Upper lobe of left lung (tissue), 6 donors: Measurements from ENCODE around the gene TMEFF1. TPM values are rescaled to one million over a fixed set of nuclear protein-coding genes. Genes with fewer than 3 reads are reported as not detected.

Experiments
- ATAC-seq, 2 donors: fragments of 200-7000 bp; cut with Tn5 transposase; one replicate each; pipeline ENCODE4 v1.9.1; 2022; ENCODE audit warnings: mild to moderate bottlenecking in 2 of 2, moderate library complexity in 2 of 2; ENCODE audit not compliant: low FRiP score in 2 of 2
- DNase-seq, 2 donors: peaks; one replicate each; pipeline ENCODE4 v3.0.0-alpha.2; 2019 to 2020
- H3K27ac ChIP-seq, 4 donors: fragments of 200-600 bp; sonication (generic); one replicate each; pipeline ENCODE4 v1.5.1; 2016 to 2019
- H3K27me3 ChIP-seq, 4 donors: fragments of 200-600 bp; sonication (generic); one replicate each; pipeline ENCODE4 v1.5.1; 2017 to 2019
- H3K36me3 ChIP-seq, 4 donors: fragments of 200-600 bp; sonication (generic); one replicate each; pipeline ENCODE4 v1.5.1; 2016 to 2019
- H3K4me1 ChIP-seq, 4 donors: fragments of 200-600 bp; sonication (generic); one replicate each; pipeline ENCODE4 v1.5.1; 2018 to 2019
- H3K4me3 ChIP-seq, 4 donors: fragments of 200-600 bp; sonication (generic); one replicate each; pipeline ENCODE4 v1.5.1; 2017 to 2019; ENCODE audit warnings: mild to moderate bottlenecking in 2 of 4, moderate library complexity in 1 of 4
- H3K9me3 ChIP-seq, 4 donors: fragments of 200-600 bp; sonication (generic); one replicate each; pipeline ENCODE4 v1.5.1; 2018 to 2019
- EP300 ChIP-seq, 4 donors: sonication (generic); formaldehyde crosslinking; IDR thresholded peaks; one replicate each; pipeline ENCODE4 v1.5.1; 2017; ENCODE audit warnings: antibody characterized with exemption in 4 of 4, control low read depth in 2 of 4
- POLR2A ChIP-seq, 4 donors: fragments of 450-650 bp; IDR thresholded peaks; one replicate each; pipeline ENCODE4 v1.5.1; 2016 to 2017; ENCODE audit warnings: antibody characterized with exemption in 4 of 4, mild to moderate bottlenecking in 2 of 4
- POLR2AphosphoS5 ChIP-seq, 2 donors: sonication (generic); formaldehyde crosslinking; IDR thresholded peaks; one replicate each; pipeline ENCODE4 v1.5.1; 2017; ENCODE audit warnings: antibody characterized with exemption in 2 of 2
- WGBS, 2 donors: methylation state at CpG; one replicate each; pipeline ENCODE4 v1.1.5; 2017 to 2018; 5-methylcytosine and 5-hydroxymethylcytosine counted together
- total RNA-seq, 6 donors: library from RNA; depleted of rRNA in 4 of 6; stranded (reverse); fragments of >200 nt in 4 of 6; gene quantifications; one replicate each; pipeline versions ENCODE4 v1.1.0 to v1.2.1, GENCODE V29; 2016 to 2021
- TF ChIP-seq, protein P1 (sequence below), 6 experiments: fragments of 450-650 bp in 4 of 6; fragments of 200-600 bp in 2 of 6; sonication (generic) in 2 of 6; IDR thresholded peaks; one replicate each; pipeline ENCODE4 v1.5.1; 2016 to 2019; ENCODE audit warnings: antibody characterized with exemption in 6 of 6
- donor health status: DM: no; HTN: no; CAD: no; lungs with moderate emphysema.
- donor health status: DM: no; HTN: yes; CAD: no; lungs with severe emphysema.

TMEFF1 gene
- total RNA-seq, 6 donors from 2014 or later = 0.11 to 0.30 (median 0.18) TPM; not detected in 2

DNA sequence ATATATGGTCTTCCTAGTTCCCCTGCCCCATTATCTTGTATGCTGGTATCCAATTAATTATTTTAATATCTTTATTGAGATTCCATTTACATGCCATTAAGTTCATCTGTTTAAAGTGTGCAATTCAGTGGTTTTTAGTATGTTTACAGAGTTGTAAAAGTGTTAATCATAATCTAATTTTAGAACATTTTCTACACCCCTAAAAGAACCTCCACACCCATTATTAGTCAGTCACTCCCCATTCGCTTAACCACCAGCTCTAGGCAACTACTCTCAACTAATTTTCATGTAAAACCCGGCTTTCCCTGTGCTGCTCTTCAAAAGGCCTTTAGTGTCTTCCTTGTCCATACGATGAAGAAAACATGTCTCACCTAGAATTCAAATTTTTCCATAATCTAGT is 84.1 kb downstream of the TMEFF1 start:
- 91 to 94% methylated on average over 3 of the region's 3 CpGs for WGBS, 2 donors

DNA sequence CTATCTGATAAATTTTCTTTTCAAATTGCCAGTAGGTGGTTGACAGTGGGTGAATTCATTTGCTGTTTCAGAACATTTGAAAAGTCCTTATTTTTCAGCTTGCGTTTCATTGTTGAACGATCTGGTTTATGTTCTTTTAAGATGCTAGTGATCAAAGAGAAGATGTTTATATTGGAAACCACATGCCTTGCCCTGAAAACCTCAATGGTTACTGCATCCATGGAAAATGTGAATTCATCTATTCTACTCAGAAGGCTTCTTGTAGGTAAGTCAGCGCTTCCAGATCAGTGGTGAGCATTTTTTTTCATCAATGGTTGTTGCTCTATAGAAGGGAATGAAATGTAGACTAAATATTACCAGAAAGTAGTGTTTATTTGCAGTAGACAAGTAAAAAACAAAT is 88.3 kb downstream of the TMEFF1 start:
- Histone ChIP-seq H3K27ac (no peak overlapping the region), H3K27me3 (no peaks in the 10 kb centered on the region), H3K36me3 (no peaks in the 10 kb centered on the region), H3K9me3 (no peaks in the 10 kb centered on the region), H3K4me1 (no peaks in the 10 kb centered on the region), H3K4me3 (no peak overlapping the region)
- WGBS, 2 donors = 82 to 88% methylated on average over 3 of the region's 3 CpGs
- DNase-seq = no peak
- no peak for ATAC-seq
- TF ChIP-seq POLR2AphosphoS5 (IDR thresholded peaks at IDR 0.05) = no peak
- no peak for TF ChIP-seq EP300 (IDR thresholded peaks at IDR 0.05)
- TF ChIP-seq POLR2A (IDR thresholded peaks at IDR 0.05) = no peak
- TF ChIP-seq, protein P1, sequence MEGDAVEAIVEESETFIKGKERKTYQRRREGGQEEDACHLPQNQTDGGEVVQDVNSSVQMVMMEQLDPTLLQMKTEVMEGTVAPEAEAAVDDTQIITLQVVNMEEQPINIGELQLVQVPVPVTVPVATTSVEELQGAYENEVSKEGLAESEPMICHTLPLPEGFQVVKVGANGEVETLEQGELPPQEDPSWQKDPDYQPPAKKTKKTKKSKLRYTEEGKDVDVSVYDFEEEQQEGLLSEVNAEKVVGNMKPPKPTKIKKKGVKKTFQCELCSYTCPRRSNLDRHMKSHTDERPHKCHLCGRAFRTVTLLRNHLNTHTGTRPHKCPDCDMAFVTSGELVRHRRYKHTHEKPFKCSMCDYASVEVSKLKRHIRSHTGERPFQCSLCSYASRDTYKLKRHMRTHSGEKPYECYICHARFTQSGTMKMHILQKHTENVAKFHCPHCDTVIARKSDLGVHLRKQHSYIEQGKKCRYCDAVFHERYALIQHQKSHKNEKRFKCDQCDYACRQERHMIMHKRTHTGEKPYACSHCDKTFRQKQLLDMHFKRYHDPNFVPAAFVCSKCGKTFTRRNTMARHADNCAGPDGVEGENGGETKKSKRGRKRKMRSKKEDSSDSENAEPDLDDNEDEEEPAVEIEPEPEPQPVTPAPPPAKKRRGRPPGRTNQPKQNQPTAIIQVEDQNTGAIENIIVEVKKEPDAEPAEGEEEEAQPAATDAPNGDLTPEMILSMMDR (IDR thresholded peaks at IDR 0.05) = no peak

More for the DNA sequence above, 84.1 kb downstream of the TMEFF1 start:
- H3K27me3 ChIP-seq = no peaks in the 10 kb centered on the region
- H3K9me3 ChIP-seq = no peaks in the 10 kb centered on the region
- H3K4me1 ChIP-seq = no peaks in the 10 kb centered on the region
- H3K36me3 ChIP-seq = no peaks in the 10 kb centered on the region
- no peak overlapping the region for H3K4me3 ChIP-seq
- H3K27ac ChIP-seq = no peak overlapping the region
- TF ChIP-seq EP300 (IDR thresholded peaks at IDR 0.05) = no peak
- TF ChIP-seq POLR2A (IDR thresholded peaks at IDR 0.05) = no peak
- TF ChIP-seq POLR2AphosphoS5 (IDR thresholded peaks at IDR 0.05) = no peak
- TF ChIP-seq, protein P1 (IDR thresholded peaks at IDR 0.05) = no peak
- DNase-seq = no peak
- ATAC-seq = no peak

DNA sequence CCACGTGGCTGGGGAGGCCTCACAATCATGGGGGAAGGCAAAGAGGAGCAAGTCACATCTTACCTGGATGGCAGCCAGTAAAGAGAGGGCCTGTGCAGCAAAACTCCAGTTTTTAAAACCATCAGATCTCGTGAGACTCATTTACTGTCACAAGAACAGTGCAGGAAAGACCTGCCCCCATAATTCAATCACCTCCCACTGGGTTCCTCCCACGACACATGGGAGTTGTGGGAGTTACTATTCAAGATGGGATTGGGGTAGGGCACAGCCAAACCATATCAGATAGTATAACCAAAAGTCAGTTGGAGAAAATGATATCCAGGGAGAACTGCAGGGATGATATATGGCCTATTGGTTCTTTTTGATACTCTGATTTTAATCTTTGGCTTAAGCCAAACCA is 94.9 kb downstream of the TMEFF1 start:
- H3K9me3 ChIP-seq = no peaks in the 10 kb centered on the region
- H3K27me3 ChIP-seq = no peaks in the 10 kb centered on the region
- TF ChIP-seq, protein P1 (IDR thresholded peaks at IDR 0.05) = no peak
- TF ChIP-seq EP300 (IDR thresholded peaks at IDR 0.05) (no peak), POLR2A (IDR thresholded peaks at IDR 0.05) (no peak), POLR2AphosphoS5 (IDR thresholded peaks at IDR 0.05) (no peak)
- no peak overlapping the region for H3K27ac ChIP-seq
- H3K4me1 ChIP-seq = no peaks in the 10 kb centered on the region
- H3K4me3 ChIP-seq = no peak overlapping the region
- no peaks in the 10 kb centered on the region for H3K36me3 ChIP-seq
- 77 to 88% methylated on average over 3 of the region's 3 CpGs for WGBS, 2 donors
- no peak for DNase-seq
- no peak for ATAC-seq

DNA sequence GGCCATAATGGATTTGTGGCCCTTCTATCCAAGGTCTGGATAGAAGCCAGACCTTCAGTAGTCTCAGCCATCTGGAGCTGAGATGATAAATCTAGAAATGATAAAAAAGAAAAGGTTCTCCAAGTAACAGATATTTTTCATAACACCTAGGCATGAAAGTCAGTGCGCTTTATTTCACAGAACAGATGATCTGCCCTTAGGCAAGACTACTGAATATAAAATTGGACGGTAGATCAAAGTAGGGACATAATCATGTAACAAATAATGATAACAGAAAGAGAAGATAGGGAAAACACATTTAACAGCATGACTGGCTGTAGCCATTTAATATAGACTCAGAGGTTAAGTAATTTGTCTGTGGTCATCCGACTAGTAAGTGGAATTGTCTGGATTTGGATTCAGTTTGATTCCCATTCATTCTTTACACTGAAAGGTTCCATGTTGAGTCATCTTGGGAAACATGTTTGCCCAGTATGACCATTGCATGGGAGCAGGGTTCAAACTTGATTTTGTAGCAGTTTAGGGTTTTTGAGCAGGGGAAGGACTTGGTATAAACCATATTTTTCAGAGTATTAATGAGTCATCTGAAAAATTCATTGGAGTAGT is 100.8 kb downstream of the TMEFF1 start:
- Histone ChIP-seq H3K27ac (no peak overlapping the region), H3K4me1 (no peaks in the 10 kb centered on the region), H3K27me3 (no peaks in the 10 kb centered on the region), H3K9me3 (no peaks in the 10 kb centered on the region), H3K36me3 (no peaks in the 10 kb centered on the region), H3K4me3 (no peak overlapping the region)
- DNase-seq (no peak), ATAC-seq (no peak)
- TF ChIP-seq EP300 (IDR thresholded peaks at IDR 0.05) = no peak
- no peak for TF ChIP-seq POLR2A (IDR thresholded peaks at IDR 0.05)
- TF ChIP-seq POLR2AphosphoS5 (IDR thresholded peaks at IDR 0.05) = no peak
- TF ChIP-seq, protein P1 (IDR thresholded peaks at IDR 0.05) = no peak
- 93 to 94% methylated on average over 3 of the region's 3 CpGs for WGBS, 2 donors

DNA sequence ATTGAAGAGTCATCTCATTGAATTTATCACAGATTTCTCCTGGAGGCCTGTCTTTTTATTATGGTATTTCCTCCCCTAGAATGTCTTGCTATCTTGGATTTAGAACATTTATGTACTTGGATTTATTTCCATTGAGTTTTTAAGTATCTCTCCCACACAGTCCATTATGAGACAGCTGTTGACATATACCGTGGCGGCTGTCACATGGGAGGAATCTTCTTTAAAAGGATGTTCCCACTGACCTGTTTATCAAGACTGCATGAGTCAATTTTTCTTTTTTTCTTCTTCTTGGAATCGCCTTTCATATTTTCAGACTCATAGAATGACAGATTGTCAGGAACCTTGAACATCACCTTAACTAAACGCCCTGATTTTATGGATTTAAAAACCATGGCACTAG is 102.1 kb downstream of the TMEFF1 start:
- no peak for ATAC-seq
- Histone ChIP-seq H3K27me3 (no peaks in the 10 kb centered on the region), H3K36me3 (no peaks in the 10 kb centered on the region), H3K9me3 (no peaks in the 10 kb centered on the region), H3K4me1 (no peaks in the 10 kb centered on the region), H3K4me3 (no peak overlapping the region), H3K27ac (no peak overlapping the region)
- TF ChIP-seq POLR2AphosphoS5 (IDR thresholded peaks at IDR 0.05) (no peak), EP300 (IDR thresholded peaks at IDR 0.05) (no peak), POLR2A (IDR thresholded peaks at IDR 0.05) (no peak)
- TF ChIP-seq, protein P1 (IDR thresholded peaks at IDR 0.05) = no peak
- 88 to 89% methylated on average over 4 of the region's 4 CpGs for WGBS, 2 donors
- no peak for DNase-seq
